ENCODE data around the gene CHST15. TPM values are rescaled to one million over a fixed set of nuclear protein-coding genes. Genes with fewer than 3 reads are reported as not detected.

Gene CHST15
- total and polyA plus RNA-seq, 2 of the 8 experiments (the other 6 are each of a cell fraction or from before 2014, with no cell fraction given) = 8.8 to 9.1 TPM

GRCh38 chr10:124019886-124020797 is 73.3 kb downstream of the CHST15 start (continued):
- TF ChIP-seq USF2 (IDR thresholded peaks at IDR 0.05; ENCODE audit: low read length) (no peak), HDAC6 (IDR thresholded peaks at IDR 0.05; ENCODE audit: low read depth, low read length) (no peak), EZH2 (IDR thresholded peaks at IDR 0.05; ENCODE audit: low read depth, low read length, severe bottlenecking) (no peak), NRF1 (IDR thresholded peaks at IDR 0.05; ENCODE audit: low read depth, low read length) (no peak), CBX8 (IDR thresholded peaks at IDR 0.05; ENCODE audit: borderline replicate concordance, low read depth, low read length) (no peak)
